HG03575 (cell line): ENCODE results near the gene PELI3.
A peak's percentile ranks its signal among the peaks of the same experiment; 100 is the strongest.

Source experiments
- ATAC-seq: cut with Tn5 transposase; IDR thresholded peaks from one replicate; pipeline ENCODE4 v1.9.1; 2021; ENCODE audit not compliant: unreplicated experiment, insufficient number of reproducible peaks, low FRiP score; ENCODE audit errors: extremely low read depth

Gene PELI3

GRCh38 chr11:66471142-66471541, 4.4 kb downstream of the PELI3 start:
- ATAC-seq, result no peak

DNA sequence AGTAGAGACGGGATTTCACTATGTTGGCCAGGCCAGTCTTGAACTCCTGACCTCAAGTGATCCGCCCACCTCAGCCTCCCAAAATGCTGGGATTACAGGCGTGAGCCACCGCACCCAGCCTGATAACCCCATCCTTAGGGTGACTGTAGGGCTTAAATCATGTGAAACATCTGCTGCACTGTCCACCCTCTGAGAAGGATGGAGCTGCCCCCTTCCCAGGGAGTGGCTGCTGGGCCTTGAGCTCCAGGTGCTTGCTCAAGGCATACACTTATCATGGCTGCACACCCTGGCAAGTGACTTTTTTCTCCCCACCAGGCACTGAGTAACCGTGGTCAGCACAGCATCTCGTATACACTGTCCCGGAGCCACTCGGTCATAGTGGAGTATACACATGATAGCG, 5.3 kb downstream of the PELI3 start:
- ATAC-seq, result no peak

- no peak for ATAC-seq
These were observed 6.5 kb downstream of the PELI3 start for GRCh38 chr11:66473167-66473566.

GRCh38 chr11:66473608-66474515, 7.2 kb downstream of the PELI3 start:
- no peak for ATAC-seq

GRCh38 chr11:66475349-66476172, 8.9 kb downstream of the PELI3 start:
- ATAC-seq, result no peak

- ATAC-seq, result no peak
These were observed 9.6 kb downstream of the PELI3 start for GRCh38 chr11:66476173-66476840.

DNA sequence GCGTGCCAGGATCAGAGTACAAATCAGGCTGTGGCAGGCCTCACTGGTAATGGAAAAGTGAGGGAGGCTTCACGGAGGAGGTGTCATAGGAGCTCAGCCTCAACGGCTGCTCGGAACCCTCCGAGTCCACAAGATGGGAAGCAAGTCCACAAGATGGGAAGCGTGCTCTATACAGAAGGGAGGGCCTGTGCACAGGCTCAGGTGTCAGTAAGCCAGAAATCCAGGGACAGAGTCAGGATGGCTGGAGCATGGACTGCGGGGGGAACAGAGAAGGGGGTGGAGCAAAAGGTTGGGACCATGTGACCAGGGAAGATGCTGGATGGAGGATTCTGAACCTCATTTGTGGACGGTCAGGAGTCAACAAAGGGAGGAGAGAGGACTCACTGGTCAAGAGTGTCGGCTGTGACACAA, 10.1 kb downstream of the PELI3 start:
- ATAC-seq, result no peak

- ATAC-seq, result no peak
These were observed 10.8 kb downstream of the PELI3 start for GRCh38 chr11:66477263-66478201.

GRCh38 chr11:66478729-66479393, 12.2 kb downstream of the PELI3 start:
- no peak for ATAC-seq

- ATAC-seq, result no peak
These were observed 12.8 kb downstream of the PELI3 start for GRCh38 chr11:66479394-66480116.

- ATAC-seq, result peak; percentile 43
These were observed 13.6 kb downstream of the PELI3 start, which contains the start of gene DPP3 for GRCh38 chr11:66480117-66480938. DPP3 (plus strand) TSS chr11:66480434; CDS start chr11:66482201, 1,767 bp downstream.

DNA sequence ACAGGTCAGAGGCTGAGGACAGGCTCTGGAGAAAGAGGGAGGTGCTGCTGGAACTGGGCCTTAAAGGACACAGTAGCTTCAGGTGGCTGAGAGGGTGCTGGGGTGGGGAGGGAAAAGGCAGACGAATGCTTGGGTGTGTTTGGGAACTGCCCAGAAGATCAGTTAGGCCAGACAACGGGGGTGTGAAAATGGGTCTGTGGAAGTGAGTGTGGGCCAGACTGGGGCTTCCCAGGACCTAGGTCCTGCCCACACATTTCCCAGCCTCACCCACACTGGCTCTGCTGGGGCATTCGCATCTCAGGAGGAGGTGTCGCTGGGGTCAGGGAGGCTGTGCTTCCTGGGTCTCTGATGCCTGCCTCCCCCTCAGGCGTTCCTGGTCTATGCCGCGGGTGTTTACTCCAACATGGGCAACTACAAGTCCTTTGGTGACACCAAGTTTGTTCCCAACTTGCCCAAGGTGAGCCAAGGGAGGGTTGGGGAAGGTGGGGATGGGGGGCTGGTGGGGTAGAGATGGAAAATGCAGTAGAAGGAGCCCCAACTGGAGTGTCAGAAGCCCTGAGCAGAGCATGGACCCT, 18.2 kb downstream of the PELI3 start:
- ATAC-seq, result no peak

DNA sequence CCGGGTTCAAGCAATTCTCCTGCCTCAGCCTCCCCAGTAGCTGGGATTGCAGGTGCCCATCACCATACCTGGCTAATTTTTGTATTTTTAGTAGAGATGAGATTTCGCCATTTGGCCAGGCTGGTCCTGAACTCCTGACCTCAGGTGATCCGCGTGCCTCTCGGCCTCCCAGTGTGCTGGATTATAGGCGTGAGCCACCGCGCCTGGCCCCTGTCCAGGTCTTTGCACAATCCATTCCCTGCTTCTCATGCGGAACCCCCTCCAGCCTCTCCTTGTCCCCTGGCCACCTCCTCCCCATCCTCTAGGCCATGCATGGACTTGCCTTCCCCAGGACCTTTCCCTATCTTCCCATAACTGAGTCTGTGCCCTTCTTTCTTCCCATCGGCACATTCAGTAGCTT, 22.3 kb downstream of the PELI3 start:
- no peak for ATAC-seq

- no peak for ATAC-seq
These were observed 22.9 kb downstream of the PELI3 start for GRCh38 chr11:66489636-66490035.

DNA sequence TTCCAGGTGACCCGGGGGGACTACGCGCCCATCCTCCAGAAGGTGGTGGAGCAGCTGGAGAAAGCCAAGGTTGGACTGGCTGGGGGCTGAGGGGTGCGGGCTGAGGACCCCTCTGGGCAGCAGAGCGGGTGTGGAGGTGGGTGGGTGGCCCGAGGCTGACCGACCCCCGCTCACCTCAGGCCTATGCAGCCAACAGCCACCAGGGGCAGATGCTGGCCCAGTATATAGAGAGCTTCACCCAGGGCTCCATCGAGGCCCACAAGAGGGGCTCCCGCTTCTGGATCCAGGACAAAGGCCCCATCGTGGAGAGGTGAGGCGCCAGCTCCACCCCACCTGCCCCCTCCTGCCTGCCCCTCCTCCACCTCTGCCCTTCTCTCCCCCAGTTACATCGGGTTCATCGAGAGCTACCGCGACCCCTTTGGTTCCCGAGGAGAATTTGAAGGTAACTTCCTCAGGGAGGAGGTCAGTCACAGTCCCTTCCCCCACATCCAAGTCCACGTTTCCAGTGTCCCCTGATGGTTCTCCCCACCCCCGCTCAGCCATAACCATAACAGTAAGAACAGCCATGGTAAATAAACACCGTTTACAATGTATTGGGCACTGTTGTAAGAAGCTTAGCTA, 24.7 kb downstream of the PELI3 start:
- no peak for ATAC-seq
